CD4-positive, alpha-beta T cell (primary cell): ENCODE measurements around the gene HOXA5. TPM values are rescaled to one million over a fixed set of nuclear protein-coding genes. Genes with fewer than 3 reads are reported as not detected.

ENCODE experiments used
- ATAC-seq: fragments of 200-7000 bp; cut with Tn5 transposase; one replicate; pipeline ENCODE4 v1.10.0; 2022; ENCODE audit warnings: mild to moderate bottlenecking; ENCODE audit not compliant: poor library complexity
- CTCF ChIA-PET: fragments of 350-600 bp; sonication (Branson Sonifier 250); formaldehyde crosslinking; loops from one replicate; lab custom pipeline; 2021; ENCODE audit warnings: antibody characterized with exemption, inconsistent platforms; lab: Charles Lee
- POLR2A ChIA-PET: fragments of 350-600 bp; sonication (Branson Sonifier 250); formaldehyde crosslinking; loops from one replicate; lab custom pipeline; 2021; ENCODE audit warnings: antibody characterized with exemption, inconsistent platforms; lab: Charles Lee
- DNase-seq, 14 experiments: peaks; one replicate each; pipeline ENCODE4 v3.0.0-alpha.2; 2013 to 2020; ENCODE audit warnings: mixed read lengths in 2 of 14
- H3K27ac ChIP-seq, 2 donors: one replicate each; pipeline versions ENCODE4 v1.5.1 to v1.7.0; 2013; ENCODE audit warnings: low read length in 2 of 2, low read depth in 1 of 2, mild to moderate bottlenecking in 1 of 2
- H3K27me3 ChIP-seq, 2 experiments: 1 replicate in 1 of 2; 2 replicates in 1 of 2; pipeline versions ENCODE4 v1.6.1 to v1.7.0; 2013; ENCODE audit warnings: low read length in 2 of 2, control low read depth in 1 of 2, mild to moderate bottlenecking in 1 of 2, moderate library complexity in 1 of 2; ENCODE audit not compliant: insufficient read depth in 2 of 2, control insufficient read depth in 1 of 2
- H3K36me3 ChIP-seq: one replicate; pipeline ENCODE4 v1.6.1; 2013; ENCODE audit warnings: low read length, control low read depth; ENCODE audit not compliant: insufficient read depth
- H3K4me1 ChIP-seq: one replicate; pipeline ENCODE4 v1.6.1; 2013; ENCODE audit warnings: low read length, control low read depth; ENCODE audit not compliant: insufficient read depth
- H3K4me3 ChIP-seq: one replicate; pipeline ENCODE4 v1.5.1; 2013; ENCODE audit warnings: mild to moderate bottlenecking, low read length, moderate library complexity
- H3K9me3 ChIP-seq, 2 experiments: 1 replicate in 1 of 2; 2 replicates in 1 of 2; pipeline versions ENCODE4 v1.6.1 to v1.7.0; 2013; ENCODE audit warnings: low read length in 2 of 2, mild to moderate bottlenecking in 2 of 2, control low read depth in 1 of 2, moderate library complexity in 1 of 2; ENCODE audit not compliant: control insufficient read depth in 1 of 2, insufficient read depth in 1 of 2
- H3K27ac Mint-ChIP-seq: one replicate; pipeline ENCODE4 v1.8.0; 2020; ENCODE audit warnings: mixed read lengths
- H3K27me3 Mint-ChIP-seq: one replicate; pipeline ENCODE4 v1.8.0; 2021; ENCODE audit warnings: mixed read lengths
- H3K36me3 Mint-ChIP-seq: one replicate; pipeline ENCODE4 v1.8.0; 2021; ENCODE audit warnings: low read depth, mixed read lengths
- H3K4me1 Mint-ChIP-seq: one replicate; pipeline ENCODE4 v1.8.0; 2021; ENCODE audit warnings: low read depth, mixed read lengths
- H3K4me3 Mint-ChIP-seq: one replicate; pipeline ENCODE4 v1.8.0; 2020; ENCODE audit warnings: mild to moderate bottlenecking, mixed read lengths
- H3K9me3 Mint-ChIP-seq: one replicate; pipeline ENCODE4 v1.8.0; 2020; ENCODE audit warnings: mixed read lengths
- intact Hi-C, 2 experiments: fragments of 100-400 bp; cut with DNase I in 1 of 2; cut with micrococcal nuclease in 1 of 2; formaldehyde crosslinking; loops; one replicate each; pipeline versions ENCODE4 v1.15.1 to v1.9.0; 2023 to 2025; cut with DNase I, micrococcal nuclease
- total RNA-seq, 174 experiments: library from RNA in 2 of 174; stranded (reverse) in 2 of 174; gene quantifications; one replicate each; pipeline ENCODE4 v1.2.3 and lab custom pipeline; 2021 to 2026
- TF ChIP-seq, protein P1 (sequence below): fragments of 200-600 bp; IDR thresholded peaks from one replicate; pipeline ENCODE4 v1.8.0; 2022; ENCODE audit warnings: antibody characterized with exemption, mild to moderate bottlenecking

HOXA5 gene
- total RNA-seq, 2 experiments from 2014 or later: not detected

DNA sequence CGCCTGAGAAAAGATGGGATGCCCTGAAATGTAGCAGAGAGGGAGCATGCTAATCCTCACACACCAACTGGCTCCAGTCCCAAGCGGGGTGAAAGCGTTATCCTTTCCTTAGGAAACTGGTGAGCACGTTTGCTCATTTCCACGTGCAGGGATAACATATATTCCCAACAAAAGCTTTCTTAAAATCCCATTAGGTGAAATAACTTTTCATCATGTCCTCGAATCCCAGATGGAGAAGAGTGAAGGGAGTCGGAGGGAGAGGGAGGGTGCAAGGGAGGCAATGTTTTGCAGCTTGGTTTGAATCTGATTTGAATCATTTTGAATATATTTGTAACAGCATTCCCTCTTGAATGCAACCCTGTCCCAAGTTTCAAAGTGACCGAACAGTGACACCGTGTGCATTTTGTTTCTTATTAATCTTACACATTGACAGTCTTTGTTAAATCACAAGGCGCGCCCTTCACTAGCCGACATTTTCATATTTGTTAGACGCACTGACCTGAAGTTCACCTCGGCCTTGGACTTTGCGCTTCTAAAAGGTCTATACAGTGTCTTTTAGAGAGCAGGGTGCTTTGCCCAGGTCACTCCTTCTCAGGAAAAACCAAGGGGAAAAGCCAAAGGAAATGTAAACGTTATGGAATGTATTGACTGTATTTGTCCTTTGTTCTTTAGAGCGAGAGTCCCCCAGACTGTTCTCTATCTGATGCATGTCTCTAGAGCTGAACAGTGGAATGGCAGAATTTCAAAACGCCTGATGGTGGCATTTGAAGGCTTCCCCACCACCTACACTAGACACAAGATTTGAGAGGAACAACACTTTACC, 9.9 kb downstream of the HOXA5 start:
- Mint-ChIP-seq H3K4me1 (no peaks in the 10 kb centered on the region), H3K27me3 (peaks cover 79% of the 10 kb centered on the region), H3K4me3 (no peak overlapping the region), H3K9me3 (no peaks in the 10 kb centered on the region), H3K36me3 (no peaks in the 10 kb centered on the region), H3K27ac (no peak overlapping the region)
- Histone ChIP-seq H3K27ac (no peak overlapping the region), H3K9me3 (peaks cover 0 to 8% of the 10 kb centered on the region in 2 experiments), H3K4me3 (no peak overlapping the region), H3K36me3 (no peaks in the 10 kb centered on the region), H3K27me3 (peaks cover 28 to 53% of the 10 kb centered on the region in 2 experiments), H3K4me1 (peaks cover 10% of the 10 kb centered on the region)
- POLR2A ChIA-PET: no interaction called here
- intact Hi-C loops: no loop called here
- DNase-seq (no peak), ATAC-seq (no peak)
- CTCF ChIA-PET: no interaction called here
- TF ChIP-seq, protein P1, sequence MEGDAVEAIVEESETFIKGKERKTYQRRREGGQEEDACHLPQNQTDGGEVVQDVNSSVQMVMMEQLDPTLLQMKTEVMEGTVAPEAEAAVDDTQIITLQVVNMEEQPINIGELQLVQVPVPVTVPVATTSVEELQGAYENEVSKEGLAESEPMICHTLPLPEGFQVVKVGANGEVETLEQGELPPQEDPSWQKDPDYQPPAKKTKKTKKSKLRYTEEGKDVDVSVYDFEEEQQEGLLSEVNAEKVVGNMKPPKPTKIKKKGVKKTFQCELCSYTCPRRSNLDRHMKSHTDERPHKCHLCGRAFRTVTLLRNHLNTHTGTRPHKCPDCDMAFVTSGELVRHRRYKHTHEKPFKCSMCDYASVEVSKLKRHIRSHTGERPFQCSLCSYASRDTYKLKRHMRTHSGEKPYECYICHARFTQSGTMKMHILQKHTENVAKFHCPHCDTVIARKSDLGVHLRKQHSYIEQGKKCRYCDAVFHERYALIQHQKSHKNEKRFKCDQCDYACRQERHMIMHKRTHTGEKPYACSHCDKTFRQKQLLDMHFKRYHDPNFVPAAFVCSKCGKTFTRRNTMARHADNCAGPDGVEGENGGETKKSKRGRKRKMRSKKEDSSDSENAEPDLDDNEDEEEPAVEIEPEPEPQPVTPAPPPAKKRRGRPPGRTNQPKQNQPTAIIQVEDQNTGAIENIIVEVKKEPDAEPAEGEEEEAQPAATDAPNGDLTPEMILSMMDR: no peak

DNA sequence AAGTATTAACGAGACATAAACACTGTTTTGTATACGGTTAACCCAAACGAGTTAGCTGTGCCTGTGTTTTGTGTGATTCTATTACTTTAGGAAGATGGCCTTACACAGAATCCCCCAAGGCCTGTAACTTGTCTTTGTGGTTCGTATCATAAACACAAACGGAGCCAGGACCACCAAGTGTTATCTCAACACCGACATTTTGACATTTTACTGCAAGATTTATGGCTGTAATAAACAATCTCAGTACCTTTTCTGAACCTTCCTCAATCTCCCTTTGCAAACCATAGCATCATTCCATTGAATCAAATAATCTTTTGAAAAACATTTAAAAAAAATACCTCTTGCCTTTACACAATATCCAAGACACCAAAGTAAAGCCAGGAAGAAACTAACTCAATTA, 10.5 kb downstream of the HOXA5 start:
- ChIA-PET POLR2A (no interaction called here), CTCF (no interaction called here)
- H3K27me3 ChIP-seq: peaks cover 31 to 48% of the 10 kb centered on the region in 2 experiments
- ATAC-seq (no peak), DNase-seq (no peak)
- H3K4me1 ChIP-seq: peaks cover 10% of the 10 kb centered on the region
- Mint-ChIP-seq H3K9me3 (no peaks in the 10 kb centered on the region), H3K4me1 (no peaks in the 10 kb centered on the region), H3K27ac (no peak overlapping the region), H3K4me3 (no peak overlapping the region), H3K27me3 (peaks cover 76% of the 10 kb centered on the region), H3K36me3 (no peaks in the 10 kb centered on the region)
- H3K27ac ChIP-seq: no peak overlapping the region
- H3K4me3 ChIP-seq: no peak overlapping the region
- peaks cover 0 to 8% of the 10 kb centered on the region in 2 experiments for H3K9me3 ChIP-seq
- TF ChIP-seq, protein P1: no peak
- intact Hi-C loops: no loop called here
- H3K36me3 ChIP-seq: no peaks in the 10 kb centered on the region

DNA sequence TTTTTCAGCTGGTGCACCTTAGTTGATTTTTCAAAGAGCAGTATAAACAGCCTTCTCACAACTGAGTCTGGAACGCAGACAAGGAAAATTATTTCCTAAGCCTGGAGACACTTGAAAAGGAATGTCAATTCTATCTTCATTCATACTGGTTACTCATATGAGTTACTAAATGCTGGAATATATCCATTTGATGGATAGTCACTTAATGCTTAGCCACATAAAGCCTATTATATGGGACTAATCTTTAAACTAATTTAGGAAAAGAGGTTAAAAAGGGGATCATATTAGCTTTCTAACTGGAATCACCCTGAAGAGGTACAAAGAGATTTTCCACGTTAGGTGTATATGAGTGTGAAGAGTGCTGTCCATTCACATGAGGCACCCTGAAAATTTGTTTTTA, 11.3 kb downstream of the HOXA5 start:
- POLR2A ChIA-PET: interaction anchor here (0.6 kb wide), 1 partner anchor 62 kb away, joined by 3 read pairs; no protein-coding TSS in a partner anchor
- Histone ChIP-seq H3K27ac (no peak overlapping the region), H3K36me3 (no peaks in the 10 kb centered on the region), H3K9me3 (peaks cover 0 to 8% of the 10 kb centered on the region in 2 experiments), H3K4me3 (no peak overlapping the region), H3K4me1 (peaks cover 10% of the 10 kb centered on the region), H3K27me3 (peaks cover 28 to 43% of the 10 kb centered on the region in 2 experiments)
- CTCF ChIA-PET: no interaction called here
- TF ChIP-seq, protein P1: no peak
- intact Hi-C loops: no loop called here
- no peak for ATAC-seq
- H3K27me3 Mint-ChIP-seq: peaks cover 76% of the 10 kb centered on the region
- no peaks in the 10 kb centered on the region for H3K36me3 Mint-ChIP-seq
- H3K4me3 Mint-ChIP-seq: no peak overlapping the region
- H3K9me3 Mint-ChIP-seq: no peaks in the 10 kb centered on the region
- H3K27ac Mint-ChIP-seq: no peak overlapping the region
- H3K4me1 Mint-ChIP-seq: no peaks in the 10 kb centered on the region
- no peak for DNase-seq
